GM12892 (cell line): ENCODE data around the gene WDR17.

Source experiments
- DNase-seq: peaks from one replicate; pipeline ENCODE4 v3.0.0; 2011; ENCODE audit not compliant: insufficient read length
- FAIRE-seq: peaks from 2 replicates; lab custom pipeline; 2011; peaks lifted over from hg19 to GRCh38; lab: Jason Lieb, UNC
- POLR2A ChIP-seq: IDR thresholded peaks from 2 replicates; pipeline ENCODE4 v1.6.1; 2011; ENCODE audit warnings: low read depth, low read length, control low read depth
- POLR2AphosphoS5 ChIP-seq: IDR thresholded peaks from 2 replicates; pipeline ENCODE4 v1.6.1; 2011; ENCODE audit warnings: low read depth, low read length, control low read depth
- TAF1 ChIP-seq: IDR thresholded peaks from 2 replicates; pipeline ENCODE4 v1.6.1; 2011; ENCODE audit warnings: low read depth, mild to moderate bottlenecking, control low read depth, low read length, borderline replicate concordance

Gene WDR17

DNA sequence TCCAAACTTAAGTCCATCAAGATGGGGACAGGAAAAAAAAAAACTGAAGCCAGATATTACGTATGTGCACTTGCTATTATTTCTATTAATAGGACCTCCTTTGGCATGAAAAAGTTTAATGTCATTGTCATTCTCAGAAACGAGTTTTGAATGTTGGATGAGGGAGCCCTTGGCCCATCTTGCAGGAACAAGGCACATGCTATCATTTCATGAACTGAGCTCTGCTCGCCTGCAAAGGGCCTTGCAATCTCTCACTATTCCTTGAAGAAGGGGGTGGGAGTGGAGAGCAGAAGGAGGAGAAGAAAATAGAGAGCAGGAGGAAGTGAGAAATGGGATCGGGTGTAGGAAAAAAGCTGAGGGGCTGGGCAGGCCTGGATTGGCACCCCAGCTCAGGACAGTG lies 164.0 kb downstream of the WDR17 start:
- no peak for TF ChIP-seq TAF1
- no peak for TF ChIP-seq POLR2AphosphoS5
- no peak for TF ChIP-seq POLR2A
- FAIRE-seq (no peak), DNase-seq (no peak)
